H54 (cell line): ENCODE results near the gene GRID1.

Source experiments
- DNase-seq: peaks from one replicate; pipeline ENCODE4 v3.0.0; 2011; ENCODE audit warnings: low spot score, mixed read lengths; ENCODE audit not compliant: insufficient read length
- FAIRE-seq: peaks from 3 replicates; lab custom pipeline; 2011; peaks lifted over from hg19 to GRCh38; lab: Jason Lieb, UNC
- POLR2A ChIP-seq: IDR thresholded peaks from 2 replicates; pipeline ENCODE4 v1.6.1; 2011; ENCODE audit warnings: low read depth, mild to moderate bottlenecking, low read length

GRID1 gene

GRCh38 chr10:85873063-85873462 lies 493.5 kb downstream of the GRID1 start:
- FAIRE-seq (no peak), DNase-seq (no peak)
- no peak for TF ChIP-seq POLR2A

DNA sequence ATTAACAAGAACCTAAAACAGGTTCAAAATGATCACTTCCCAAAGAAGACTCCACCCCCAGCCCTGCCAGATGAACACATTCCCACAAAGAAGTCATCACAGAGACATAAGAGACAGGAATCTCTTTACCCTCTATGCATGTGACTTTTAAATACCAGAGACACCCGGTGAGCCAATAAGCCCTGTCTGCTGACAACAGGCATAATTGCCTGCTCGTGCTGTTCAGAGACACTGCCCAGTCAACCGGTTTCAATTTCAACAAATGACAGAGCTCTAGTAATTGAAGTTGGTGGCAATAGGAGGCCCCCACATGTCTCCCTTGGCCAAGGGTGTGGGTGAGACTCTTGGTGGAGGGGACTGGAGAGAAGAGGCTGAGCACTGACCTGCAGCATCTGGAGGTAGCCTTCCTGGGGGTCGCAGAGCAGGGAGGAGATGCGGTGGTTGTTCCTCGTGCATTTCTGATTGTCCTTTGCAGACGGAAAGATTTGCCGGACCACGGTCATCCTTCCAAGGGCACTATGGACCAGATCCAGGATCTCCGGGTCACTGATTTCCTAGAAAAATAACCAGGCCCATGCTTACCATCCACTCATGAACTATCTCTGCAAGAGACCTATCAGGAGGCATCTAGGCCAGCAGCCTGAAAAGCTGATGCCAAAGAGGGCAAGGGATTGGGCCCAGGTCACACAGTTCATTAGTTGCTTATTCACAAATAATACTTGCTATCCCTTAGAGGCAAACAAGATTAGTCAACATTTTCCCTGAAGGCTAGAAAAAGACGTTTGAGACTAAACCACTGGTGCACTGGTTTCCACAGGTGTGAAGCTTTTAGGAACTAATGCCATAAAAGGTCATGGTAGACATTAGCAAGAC lies 497.7 kb downstream of the GRID1 start:
- TF ChIP-seq POLR2A = no peak
- DNase-seq (no peak), FAIRE-seq (no peak)

- FAIRE-seq (no peak), DNase-seq (no peak)
- no peak for TF ChIP-seq POLR2A
These were observed 501.6 kb downstream of the GRID1 start for GRCh38 chr10:85864868-85865526.

GRCh38 chr10:85864173-85864549 lies 502.4 kb downstream of the GRID1 start:
- DNase-seq (no peak), FAIRE-seq (no peak)
- TF ChIP-seq POLR2A = no peak

DNA sequence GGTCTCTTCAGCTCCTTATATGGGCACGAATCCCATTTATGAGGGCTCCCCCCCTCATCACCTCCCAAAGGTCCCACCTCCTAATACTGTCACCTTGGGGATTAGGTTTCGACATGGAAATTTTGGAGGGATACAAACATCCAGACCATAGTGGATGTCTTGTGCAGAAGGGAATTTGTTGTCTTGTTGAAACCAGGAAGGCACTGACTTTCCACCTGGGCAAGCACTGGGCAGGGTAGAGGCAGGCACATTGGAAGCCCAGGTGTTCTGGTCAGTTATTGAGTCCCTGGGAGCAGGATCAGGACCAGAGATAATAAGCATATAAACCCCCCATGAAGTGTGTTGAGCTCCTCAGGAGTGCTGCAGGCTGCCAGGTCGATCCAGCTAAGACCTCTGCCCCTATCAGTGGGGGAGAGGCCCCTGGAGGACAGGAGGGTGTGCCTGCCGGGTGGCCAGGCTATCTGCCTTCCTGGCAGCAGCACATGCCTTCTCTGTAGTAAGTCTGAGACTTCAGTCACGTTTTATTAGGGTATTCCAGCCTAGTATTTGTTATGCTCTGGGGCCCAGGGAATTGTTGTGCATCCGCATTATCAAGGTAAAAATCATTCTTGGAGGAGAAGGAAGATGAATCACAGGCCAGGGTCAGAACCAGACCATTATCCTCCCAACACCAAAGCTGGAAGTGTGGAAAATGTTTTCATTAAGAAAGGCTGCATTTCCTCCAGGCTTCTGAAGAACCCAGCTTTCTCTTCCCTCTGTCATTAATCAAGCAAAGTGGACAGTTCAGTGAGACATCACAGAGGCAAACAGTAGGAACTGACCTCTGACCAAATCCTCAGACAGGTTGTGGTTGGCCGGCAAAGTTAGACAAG lies 503.1 kb downstream of the GRID1 start:
- FAIRE-seq = no peak

GRCh38 chr10:85862771-85863170 lies 503.8 kb downstream of the GRID1 start:
- DNase-seq (no peak), FAIRE-seq (no peak)
- TF ChIP-seq POLR2A = no peak

More for the DNA sequence above, 503.1 kb downstream of the GRID1 start:
- TF ChIP-seq POLR2A = no peak
- DNase-seq = no peak

- TF ChIP-seq POLR2A = no peak
- FAIRE-seq (no peak), DNase-seq (no peak)
These were observed 504.9 kb downstream of the GRID1 start for GRCh38 chr10:85861513-85862197.

DNA sequence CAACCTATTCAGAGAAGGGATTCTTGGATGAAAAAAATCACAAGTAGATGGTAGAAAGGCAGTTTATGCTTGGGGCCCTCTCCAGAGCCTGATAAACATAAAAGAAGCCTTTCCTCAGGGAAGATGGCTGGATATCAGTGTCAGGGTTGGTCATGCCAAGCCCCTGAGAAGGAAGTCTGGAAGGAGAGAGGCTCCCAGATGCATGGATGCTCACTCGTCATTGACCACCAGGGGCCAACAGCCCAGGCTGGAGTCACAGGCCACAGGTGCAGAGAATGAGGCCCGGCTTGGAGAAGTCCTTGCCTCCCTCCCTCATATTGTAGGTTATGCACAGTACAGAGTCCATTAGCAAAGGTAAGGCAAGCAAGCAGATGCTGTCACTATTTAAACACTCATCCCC lies 506.7 kb downstream of the GRID1 start:
- TF ChIP-seq POLR2A = no peak
- FAIRE-seq = no peak
- DNase-seq = no peak

DNA sequence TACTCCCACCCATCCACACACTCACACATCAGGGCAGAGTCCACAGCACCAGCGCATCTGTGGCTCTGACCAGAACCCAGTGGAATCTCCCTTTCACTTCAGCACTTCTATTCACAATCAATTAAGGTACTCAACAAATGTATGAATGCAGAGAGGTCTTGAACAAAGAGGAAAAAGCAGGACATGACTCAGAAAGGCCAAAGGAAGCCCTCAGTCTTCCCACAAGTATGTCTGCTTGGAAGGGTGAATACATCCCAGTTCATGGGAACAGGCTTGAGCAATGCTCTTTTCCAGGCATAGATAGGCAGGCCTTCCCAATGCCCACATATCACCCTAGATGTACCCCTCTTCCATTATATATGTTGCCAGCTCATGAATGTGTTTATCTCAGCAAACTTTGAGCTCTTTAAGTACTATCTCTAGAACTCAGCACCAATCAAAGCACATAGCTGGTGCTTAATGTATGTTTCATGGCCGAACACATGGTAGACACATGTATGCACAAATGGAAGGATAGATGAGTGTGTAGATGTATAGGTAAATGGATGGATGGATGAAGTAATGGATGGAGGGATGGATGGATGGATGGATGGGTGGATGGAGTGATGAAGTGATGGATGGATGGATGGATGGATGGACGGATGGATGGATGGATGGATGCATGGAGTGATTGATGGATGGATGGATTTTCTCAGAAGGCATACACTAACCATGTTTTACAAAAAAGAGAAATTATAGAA lies 507.6 kb downstream of the GRID1 start:
- no peak for DNase-seq
- FAIRE-seq = no peak
- no peak for TF ChIP-seq POLR2A

GRCh38 chr10:85857791-85858190 lies 508.8 kb downstream of the GRID1 start:
- TF ChIP-seq POLR2A = no peak
- DNase-seq (no peak), FAIRE-seq (no peak)

DNA sequence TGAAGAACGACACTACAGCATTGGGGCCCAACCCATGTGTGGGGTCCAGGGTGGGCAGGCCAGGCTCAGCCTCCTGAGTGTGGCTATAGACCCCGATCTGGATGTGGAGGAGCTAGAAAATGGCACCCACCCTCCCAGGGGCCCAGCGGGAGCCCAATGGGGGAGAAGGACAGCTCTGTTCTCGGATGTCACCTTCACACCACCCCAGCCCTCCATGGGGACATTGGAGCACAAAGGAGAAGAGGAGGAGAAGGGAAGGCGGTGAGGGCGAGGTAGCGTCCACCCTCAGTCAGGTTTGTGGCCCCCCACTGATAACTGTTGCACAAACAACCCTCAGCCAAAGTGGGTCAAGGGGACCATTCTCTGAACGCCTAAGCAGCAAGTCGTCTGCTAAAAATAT lies 509.3 kb downstream of the GRID1 start:
- FAIRE-seq (no peak), DNase-seq (no peak)
- TF ChIP-seq POLR2A = no peak

GRCh38 chr10:85851934-85852333 lies 514.7 kb downstream of the GRID1 start:
- FAIRE-seq (no peak), DNase-seq (no peak)
- TF ChIP-seq POLR2A = no peak

- FAIRE-seq (no peak), DNase-seq (no peak)
- TF ChIP-seq POLR2A = no peak
These were observed 515.3 kb downstream of the GRID1 start for GRCh38 chr10:85851325-85851724.

- FAIRE-seq (no peak), DNase-seq (no peak)
- no peak for TF ChIP-seq POLR2A
These were observed 515.9 kb downstream of the GRID1 start for GRCh38 chr10:85850736-85851135.
